Adrenal gland (tissue), 5 donors: ENCODE results near the gene TAF7.
A peak's percentile ranks its signal among the peaks of the same experiment; 100 is the strongest.

Experiments used
- POLR2A ChIP-seq, 2 donors: fragments of 450-650 bp; IDR thresholded peaks; one replicate each; pipeline ENCODE4 v1.6.1; 2017; ENCODE audit warnings: antibody characterized with exemption in 2 of 2, mild to moderate bottlenecking in 2 of 2, moderate library complexity in 1 of 2
- TF ChIP-seq, protein P1 (sequence below), 6 experiments: fragments of 450-650 bp in 4 of 6; fragments of 200-600 bp in 2 of 6; sonication (generic) in 1 of 6; IDR thresholded peaks; 1 replicate in 5 of 6; 2 replicates in 1 of 6; pipeline versions ENCODE4 v1.5.1 to v1.8.0; 2016 to 2021; ENCODE audit warnings: antibody characterized with exemption in 6 of 6, mild to moderate bottlenecking in 2 of 6, moderate library complexity in 1 of 6
- donor health status: DM: no; HTN: no; CAD: no.

DNA sequence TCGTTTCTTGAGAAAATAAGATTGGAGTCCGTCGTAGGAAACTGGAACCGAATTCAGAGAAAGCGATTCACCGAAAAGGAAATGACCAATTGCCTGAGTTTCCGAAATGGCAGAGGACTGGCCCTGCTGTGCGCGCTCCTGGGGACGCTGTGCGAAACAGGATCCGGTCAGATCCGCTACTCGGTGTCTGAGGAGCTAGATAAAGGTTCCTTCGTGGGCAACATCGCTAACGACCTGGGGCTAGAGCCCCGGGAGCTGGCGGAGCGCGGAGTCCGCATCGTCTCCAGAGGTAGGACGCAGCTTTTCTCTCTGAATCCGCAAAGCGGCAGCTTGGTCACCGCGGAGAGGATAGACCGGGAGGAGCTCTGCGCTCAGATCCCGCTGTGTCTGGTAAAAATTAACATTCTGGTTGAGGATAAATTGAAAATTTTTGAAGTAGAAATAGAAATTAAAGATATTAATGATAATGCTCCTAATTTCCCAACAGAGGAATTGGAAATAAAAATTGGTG lies 23.4 kb upstream of the TAF7 start:
- TF ChIP-seq, protein P1, sequence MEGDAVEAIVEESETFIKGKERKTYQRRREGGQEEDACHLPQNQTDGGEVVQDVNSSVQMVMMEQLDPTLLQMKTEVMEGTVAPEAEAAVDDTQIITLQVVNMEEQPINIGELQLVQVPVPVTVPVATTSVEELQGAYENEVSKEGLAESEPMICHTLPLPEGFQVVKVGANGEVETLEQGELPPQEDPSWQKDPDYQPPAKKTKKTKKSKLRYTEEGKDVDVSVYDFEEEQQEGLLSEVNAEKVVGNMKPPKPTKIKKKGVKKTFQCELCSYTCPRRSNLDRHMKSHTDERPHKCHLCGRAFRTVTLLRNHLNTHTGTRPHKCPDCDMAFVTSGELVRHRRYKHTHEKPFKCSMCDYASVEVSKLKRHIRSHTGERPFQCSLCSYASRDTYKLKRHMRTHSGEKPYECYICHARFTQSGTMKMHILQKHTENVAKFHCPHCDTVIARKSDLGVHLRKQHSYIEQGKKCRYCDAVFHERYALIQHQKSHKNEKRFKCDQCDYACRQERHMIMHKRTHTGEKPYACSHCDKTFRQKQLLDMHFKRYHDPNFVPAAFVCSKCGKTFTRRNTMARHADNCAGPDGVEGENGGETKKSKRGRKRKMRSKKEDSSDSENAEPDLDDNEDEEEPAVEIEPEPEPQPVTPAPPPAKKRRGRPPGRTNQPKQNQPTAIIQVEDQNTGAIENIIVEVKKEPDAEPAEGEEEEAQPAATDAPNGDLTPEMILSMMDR (IDR thresholded peaks at IDR 0.05) = peak in 1 of 6 experiments; percentile 2
- no peak for TF ChIP-seq POLR2A (IDR thresholded peaks at IDR 0.05)
